SK-N-SH (cell line): ENCODE results near the gene POLR3H. TPM values are rescaled to one million over a fixed set of nuclear protein-coding genes. Genes with fewer than 3 reads are reported as not detected.

ENCODE experiments used
- CTCF ChIA-PET: fragments of 300-600, 350-600 bp; formaldehyde crosslinking; extraction: SDS; loops from one replicate; lab custom pipeline; 2021; lab: Yijun Ruan, JAX
- POLR2A ChIA-PET: fragments of 350-600 bp; sonication (Branson Sonifier 250); formaldehyde crosslinking; extraction: SDS; loops from one replicate; lab custom pipeline; 2020; ENCODE audit warnings: antibody characterized with exemption, inconsistent platforms; lab: Yijun Ruan, JAX
- DNase-seq: peaks from one replicate; pipeline ENCODE4 v3.0.0; 2012
- H2AFZ ChIP-seq: fragments of 200-600 bp; sonication (generic); 2 replicates; pipeline ENCODE4 v1.8.1; 2016; ENCODE audit warnings: antibody characterized with exemption, mild to moderate bottlenecking, low read depth
- H3F3A ChIP-seq: fragments of 200-600 bp; sonication (generic); replicated peaks from 2 replicates; pipeline ENCODE3; 2016; ENCODE audit warnings: antibody characterized with exemption, mild to moderate bottlenecking; ENCODE audit not compliant: insufficient read depth
- H3K27ac ChIP-seq, 2 experiments: fragments of 200-500 bp in 1 of 2; fragments of 200-600 bp in 1 of 2; sonication (Bioruptor generic) in 1 of 2; sonication (generic), shearing (Covaris generic) in 1 of 2; 2 replicates each; pipeline versions ENCODE4 v1.5.1 to v1.6.1; 2014 to 2016; ENCODE audit warnings: low read depth in 2 of 2, inconsistent platforms in 1 of 2, low read length in 1 of 2, mild to moderate bottlenecking in 1 of 2, mixed read lengths in 1 of 2
- H3K27me3 ChIP-seq: fragments of 200-600 bp; sonication (generic), shearing (Covaris generic); 2 replicates; pipeline ENCODE4 v1.6.1; 2016; ENCODE audit warnings: mixed run types; ENCODE audit not compliant: insufficient read depth
- H3K36me3 ChIP-seq, 2 experiments: fragments of 200-500 bp in 1 of 2; fragments of 200-600 bp in 1 of 2; sonication (Bioruptor generic) in 1 of 2; sonication (generic) in 1 of 2; replicated peaks in 1 of 2; 2 replicates each; pipeline versions ENCODE3 to v1.5.1; 2014 to 2016; ENCODE audit warnings: low read length in 1 of 2, mild to moderate bottlenecking in 1 of 2; ENCODE audit not compliant: insufficient read depth in 2 of 2, control insufficient read depth in 1 of 2
- H3K4me1 ChIP-seq, 2 experiments: fragments of 200-500 bp in 1 of 2; fragments of 200-600 bp in 1 of 2; sonication (Bioruptor generic) in 1 of 2; sonication (generic), shearing (Covaris generic) in 1 of 2; 2 replicates each; pipeline versions ENCODE4 v1.5.1 to v1.6.1; 2014 to 2016; ENCODE audit warnings: low read depth in 1 of 2, low read length in 1 of 2, mixed run types in 1 of 2; ENCODE audit not compliant: insufficient read depth in 2 of 2, control insufficient read depth in 1 of 2
- H3K4me2 ChIP-seq: fragments of 200-600 bp; sonication (generic), shearing (Covaris generic); 2 replicates; pipeline ENCODE4 v1.6.1; 2017; ENCODE audit warnings: mixed run types
- H3K4me3 ChIP-seq, 2 experiments: fragments of 200-500 bp in 1 of 2; fragments of 200-600 bp in 1 of 2; sonication (Bioruptor generic) in 1 of 2; sonication (generic), shearing (Covaris generic) in 1 of 2; 2 replicates each; pipeline versions ENCODE4 v1.5.1 to v1.8.1; 2014 to 2016; ENCODE audit warnings: low read depth in 2 of 2, inconsistent platforms in 1 of 2, low read length in 1 of 2, mild to moderate bottlenecking in 1 of 2, mixed read lengths in 1 of 2, moderate library complexity in 1 of 2
- H3K79me2 ChIP-seq: fragments of 200-600 bp; sonication (generic); 2 replicates; pipeline ENCODE4 v1.8.1; 2017; ENCODE audit warnings: mild to moderate bottlenecking; ENCODE audit not compliant: insufficient read depth
- H3K9ac ChIP-seq: fragments of 200-600 bp; sonication (generic); 2 replicates; pipeline ENCODE4 v1.6.1; 2017; ENCODE audit warnings: mixed run types
- H3K9me2 ChIP-seq: fragments of 200-600 bp; sonication (generic); 2 replicates; pipeline ENCODE4 v1.6.1; 2017; ENCODE audit warnings: mixed run types
- H3K9me3 ChIP-seq: fragments of 200-600 bp; sonication (generic); 2 replicates; pipeline ENCODE4 v1.6.1; 2017; ENCODE audit warnings: mixed run types, mild to moderate bottlenecking, moderate library complexity
- H4K20me1 ChIP-seq: fragments of 200-600 bp; sonication (generic); 2 replicates; pipeline ENCODE4 v1.6.1; 2017; ENCODE audit warnings: mild to moderate bottlenecking, mixed run types; ENCODE audit not compliant: insufficient read depth
- ELF1 ChIP-seq: IDR thresholded peaks from 2 replicates; pipeline ENCODE4 v1.4.0; 2012
- EP300 ChIP-seq, 2 experiments: IDR thresholded peaks; 2 replicates each; pipeline versions ENCODE4 v1.4.0 to v1.6.1; 2012; ENCODE audit warnings: borderline replicate concordance in 1 of 2, low read depth in 1 of 2, low read length in 1 of 2
- EZH2phosphoT487 ChIP-seq: fragments of 200-600 bp; sonication (generic); IDR thresholded peaks from 2 replicates; pipeline ENCODE4 v1.6.1; 2017; ENCODE audit warnings: low read depth, mixed run types, mild to moderate bottlenecking, antibody characterized with exemption, moderate library complexity, borderline replicate concordance
- FOXM1 ChIP-seq: IDR thresholded peaks from 2 replicates; pipeline ENCODE4 v1.4.0; 2012; ENCODE audit warnings: low read depth, mild to moderate bottlenecking
- GATA2 ChIP-seq: sonication (generic); formaldehyde crosslinking; IDR thresholded peaks from 2 replicates; pipeline ENCODE4 v1.5.0; 2020; ENCODE audit warnings: mild to moderate bottlenecking, missing genetic modification reagents
- MEF2A ChIP-seq: IDR thresholded peaks from 2 replicates; pipeline ENCODE4 v1.4.0; 2012; ENCODE audit warnings: low read depth, borderline replicate concordance
- NFIC ChIP-seq: IDR thresholded peaks from 2 replicates; pipeline ENCODE4 v1.4.0; 2012; ENCODE audit warnings: borderline replicate concordance
- POLR2AphosphoS5 ChIP-seq: IDR thresholded peaks from 2 replicates; pipeline ENCODE4 v1.6.1; 2012; ENCODE audit warnings: low read depth, low read length
- RAD21 ChIP-seq: IDR thresholded peaks from 2 replicates; pipeline ENCODE4 v1.6.1; 2012; ENCODE audit warnings: mild to moderate bottlenecking, low read length
- SIN3A ChIP-seq: IDR thresholded peaks from 2 replicates; pipeline ENCODE4 v1.6.1; 2012; ENCODE audit warnings: low read depth, mild to moderate bottlenecking, low read length, moderate library complexity, borderline replicate concordance
- TCF12 ChIP-seq: IDR thresholded peaks from 2 replicates; pipeline ENCODE4 v1.4.0; 2012
- TEAD4 ChIP-seq: IDR thresholded peaks from 2 replicates; pipeline ENCODE4 v1.4.0; 2012; ENCODE audit warnings: mild to moderate bottlenecking, borderline replicate concordance; ENCODE audit not compliant: insufficient read depth
- WGBS: methylation state at CpG from one replicate; pipeline ENCODE4 v1.1.6; 2017; ENCODE audit warnings: low lambda C conversion rate; 5-methylcytosine and 5-hydroxymethylcytosine counted together
- polyA plus RNA-seq, 3 experiments: library from polyadenylated mRNA; depleted of rRNA; stranded (reverse); fragments of >200 nt; gene quantifications; 2 replicates each; pipeline ENCODE4 v1.2.3, GENCODE V29; 2012
- TF ChIP-seq, protein P1 (sequence below): IDR thresholded peaks from 2 replicates; pipeline ENCODE4 v1.4.0; 2012; ENCODE audit warnings: low read depth
- TF ChIP-seq, protein P2 (sequence below): IDR thresholded peaks from 2 replicates; pipeline ENCODE4 v1.4.0; 2012; ENCODE audit warnings: low read depth, borderline replicate concordance

POLR3H gene
- polyA plus RNA-seq, 1 of the 3 experiments (the other 2 are of a cell fraction) = 22.9 TPM

GRCh38 chr22:41499624-41500280 is 44.5 kb downstream of the POLR3H start:
- ChIA-PET CTCF (interaction anchor here (2.2 kb wide), 1 partner anchor 18 kb away, joined by 7 read pairs; no protein-coding TSS in a partner anchor), POLR2A (no interaction called here)
- H3F3A ChIP-seq = no peaks in the 10 kb centered on the region
- H3K9ac ChIP-seq = no peak overlapping the region
- no peak overlapping the region for H3K4me2 ChIP-seq
- H3K27ac ChIP-seq = no peak overlapping the region
- H4K20me1 ChIP-seq = no peaks in the 10 kb centered on the region
- H3K79me2 ChIP-seq = peaks cover 5% of the 10 kb centered on the region; the same call in 1 of the 2 replicates
- no peak overlapping the region for H3K4me3 ChIP-seq
- DNase-seq = no peak
- H3K9me2 ChIP-seq = no peaks in the 10 kb centered on the region
- 95% methylated on average over 4 of the region's 10 CpGs for WGBS
- H3K27me3 ChIP-seq = no peaks in the 10 kb centered on the region
- no peaks in the 10 kb centered on the region for H3K9me3 ChIP-seq
- no peaks in the 10 kb centered on the region for H3K4me1 ChIP-seq
- H3K36me3 ChIP-seq = no peaks in the 10 kb centered on the region
- no peak overlapping the region for H2AFZ ChIP-seq
- no peak for TF ChIP-seq MEF2A

DNA sequence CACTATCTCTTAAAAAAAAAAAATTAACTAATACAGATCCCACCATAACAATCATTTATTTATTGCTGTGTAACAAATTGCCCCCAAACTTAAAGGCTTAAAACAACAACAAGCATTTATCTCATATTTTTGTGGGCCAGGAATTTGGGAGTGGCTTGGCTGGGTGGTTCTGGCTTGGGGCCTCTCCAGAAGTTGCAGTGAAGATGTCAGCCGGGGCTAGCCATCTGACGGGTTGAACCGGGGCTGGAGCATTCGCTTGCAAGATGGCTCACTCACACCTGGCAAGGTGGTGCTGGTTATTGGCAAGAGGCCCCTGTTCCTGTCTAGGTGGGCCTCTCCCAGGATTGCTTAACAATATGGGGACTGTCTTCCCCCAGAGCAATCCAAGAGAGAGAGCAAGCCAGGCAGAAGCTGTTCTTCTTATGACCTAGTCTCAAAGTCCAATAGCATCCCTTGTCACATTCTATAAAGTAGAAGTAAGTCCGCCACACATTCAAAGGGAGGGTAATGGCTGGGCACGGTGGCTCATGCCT is 45.9 kb downstream of the POLR3H start:
- H3K27me3 ChIP-seq = no peaks in the 10 kb centered on the region
- TF ChIP-seq GATA2 (CRISPR knock-in tag) (no peak), FOXM1 (no peak), RAD21 (no peak), NFIC (no peak), TEAD4 (no peak), ELF1 (no peak), EP300 (IDR thresholded peaks at IDR 0.05; ENCODE audit: borderline replicate concordance in 1 of 2, low read depth in 1 of 2, low read length in 1 of 2) (no peak), POLR2AphosphoS5 (no peak), SIN3A (no peak), TCF12 (no peak), EZH2phosphoT487 (no peak)
- TF ChIP-seq, protein P1, sequence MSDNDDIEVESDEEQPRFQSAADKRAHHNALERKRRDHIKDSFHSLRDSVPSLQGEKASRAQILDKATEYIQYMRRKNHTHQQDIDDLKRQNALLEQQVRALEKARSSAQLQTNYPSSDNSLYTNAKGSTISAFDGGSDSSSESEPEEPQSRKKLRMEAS = no peak
- TF ChIP-seq, protein P2, sequence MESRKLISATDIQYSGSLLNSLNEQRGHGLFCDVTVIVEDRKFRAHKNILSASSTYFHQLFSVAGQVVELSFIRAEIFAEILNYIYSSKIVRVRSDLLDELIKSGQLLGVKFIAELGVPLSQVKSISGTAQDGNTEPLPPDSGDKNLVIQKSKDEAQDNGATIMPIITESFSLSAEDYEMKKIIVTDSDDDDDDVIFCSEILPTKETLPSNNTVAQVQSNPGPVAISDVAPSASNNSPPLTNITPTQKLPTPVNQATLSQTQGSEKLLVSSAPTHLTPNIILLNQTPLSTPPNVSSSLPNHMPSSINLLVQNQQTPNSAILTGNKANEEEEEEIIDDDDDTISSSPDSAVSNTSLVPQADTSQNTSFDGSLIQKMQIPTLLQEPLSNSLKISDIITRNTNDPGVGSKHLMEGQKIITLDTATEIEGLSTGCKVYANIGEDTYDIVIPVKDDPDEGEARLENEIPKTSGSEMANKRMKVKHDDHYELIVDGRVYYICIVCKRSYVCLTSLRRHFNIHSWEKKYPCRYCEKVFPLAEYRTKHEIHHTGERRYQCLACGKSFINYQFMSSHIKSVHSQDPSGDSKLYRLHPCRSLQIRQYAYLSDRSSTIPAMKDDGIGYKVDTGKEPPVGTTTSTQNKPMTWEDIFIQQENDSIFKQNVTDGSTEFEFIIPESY = no peak
- no peak overlapping the region for H3K4me3 ChIP-seq
- H3K27ac ChIP-seq = no peak overlapping the region
- no peak overlapping the region for H2AFZ ChIP-seq
- 89% methylated on average over 5 of the region's 6 CpGs for WGBS
- peaks cover 8% of the 10 kb centered on the region; the same call in 1 of the 2 replicates for H3K79me2 ChIP-seq
- DNase-seq = no peak
- CTCF ChIA-PET = no interaction called here
- H4K20me1 ChIP-seq = no peaks in the 10 kb centered on the region
- no peak overlapping the region for H3K4me2 ChIP-seq
- no peaks in the 10 kb centered on the region for H3K4me1 ChIP-seq
- no peaks in the 10 kb centered on the region for H3K36me3 ChIP-seq
- no peaks in the 10 kb centered on the region for H3F3A ChIP-seq
- no peak overlapping the region for H3K9ac ChIP-seq
- H3K9me3 ChIP-seq = no peaks in the 10 kb centered on the region
- H3K9me2 ChIP-seq = no peaks in the 10 kb centered on the region
- POLR2A ChIA-PET = no interaction called here
